H9 (cell line): ENCODE data around the gene ARHGEF5. TPM values are rescaled to one million over a fixed set of nuclear protein-coding genes. Genes with fewer than 3 reads are reported as not detected.
"Not testable (repeated sequence)": the region's sequence is repeated elsewhere in the genome, so short reads cannot be mapped to it uniquely, and the experiment has no call there.

Experiments used
- DNase-seq: peaks from one replicate; pipeline ENCODE4 v3.0.0-alpha.2; 2017
- H2AFZ ChIP-seq: one replicate; pipeline ENCODE4 v1.6.1; 2013; ENCODE audit warnings: mild to moderate bottlenecking, low read length, control low read depth, moderate library complexity
- H2AK5ac ChIP-seq: 2 replicates; pipeline ENCODE4 v1.6.1; 2013; ENCODE audit warnings: low read length, control low read depth, mixed read lengths; ENCODE audit not compliant: insufficient read length
- H2BK120ac ChIP-seq: one replicate; pipeline ENCODE4 v1.6.1; 2013; ENCODE audit warnings: low read depth, mild to moderate bottlenecking, low read length, control low read depth, inconsistent platforms; ENCODE audit not compliant: poor library complexity, severe bottlenecking
- H2BK12ac ChIP-seq: 2 replicates; pipeline ENCODE4 v1.6.1; 2013; ENCODE audit warnings: low read length, control low read depth, mixed read lengths, low read depth; ENCODE audit not compliant: insufficient read length
- H2BK15ac ChIP-seq: 2 replicates; pipeline ENCODE4 v1.6.1; 2013; ENCODE audit warnings: low read depth, low read length, control low read depth
- H2BK20ac ChIP-seq: one replicate; pipeline ENCODE4 v1.6.1; 2013; ENCODE audit warnings: low read depth, mild to moderate bottlenecking, low read length, control low read depth, inconsistent platforms; ENCODE audit not compliant: poor library complexity, severe bottlenecking
- H2BK5ac ChIP-seq: 2 replicates; pipeline ENCODE4 v1.6.1; 2013; ENCODE audit warnings: low read length, control low read depth, mixed read lengths; ENCODE audit not compliant: insufficient read length
- H3K14ac ChIP-seq: 2 replicates; pipeline ENCODE4 v1.6.1; 2013; ENCODE audit warnings: low read length, control low read depth; ENCODE audit not compliant: insufficient read depth
- H3K18ac ChIP-seq: 2 replicates; pipeline ENCODE4 v1.6.1; 2013; ENCODE audit warnings: low read depth, mild to moderate bottlenecking, mixed read lengths, low read length, control low read depth; ENCODE audit not compliant: insufficient read length
- H3K23ac ChIP-seq: 2 replicates; pipeline ENCODE4 v1.6.1; 2013; ENCODE audit warnings: low read length, control low read depth, mixed read lengths, low read depth; ENCODE audit not compliant: insufficient read length
- H3K23me2 ChIP-seq: 2 replicates; pipeline ENCODE4 v1.6.1; 2013; ENCODE audit warnings: low read depth, mild to moderate bottlenecking, mixed read lengths, low read length, control low read depth; ENCODE audit not compliant: insufficient read length, poor library complexity, severe bottlenecking
- H3K27ac ChIP-seq: 2 replicates; pipeline ENCODE4 v1.5.1; 2013; ENCODE audit warnings: low read length, control low read depth, mixed read lengths, low read depth; ENCODE audit not compliant: insufficient read length
- H3K27me3 ChIP-seq: 2 replicates; pipeline ENCODE4 v1.6.1; 2013; ENCODE audit warnings: low read length, control low read depth, inconsistent platforms; ENCODE audit not compliant: insufficient read depth
- H3K4ac ChIP-seq: 2 replicates; pipeline ENCODE4 v1.6.1; 2013; ENCODE audit warnings: low read depth, mild to moderate bottlenecking, control low read depth, inconsistent platforms, low read length, moderate library complexity
- H3K4me1 ChIP-seq: 2 replicates; pipeline ENCODE4 v1.6.1; 2013; ENCODE audit warnings: low read length, control low read depth, inconsistent platforms; ENCODE audit not compliant: insufficient read depth
- H3K4me2 ChIP-seq: 2 replicates; pipeline ENCODE4 v1.6.1; 2013; ENCODE audit warnings: low read length, control low read depth, mixed read lengths; ENCODE audit not compliant: insufficient read length, insufficient read depth
- H3K56ac ChIP-seq: 2 replicates; pipeline ENCODE4 v1.6.1; 2013; ENCODE audit warnings: low read depth, mild to moderate bottlenecking, mixed read lengths, low read length, control low read depth; ENCODE audit not compliant: insufficient read length
- H3K79me1 ChIP-seq: 2 replicates; pipeline ENCODE4 v1.6.1; 2013; ENCODE audit warnings: low read depth, mild to moderate bottlenecking, moderate library complexity, low read length, control low read depth, inconsistent platforms; ENCODE audit not compliant: insufficient read depth, poor library complexity, severe bottlenecking
- H3K79me2 ChIP-seq: 2 replicates; pipeline ENCODE4 v1.6.1; 2013; ENCODE audit warnings: low read length, control low read depth, inconsistent platforms; ENCODE audit not compliant: insufficient read depth
- H3K9ac ChIP-seq: 2 replicates; pipeline ENCODE4 v1.6.1; 2013; ENCODE audit warnings: low read length, control low read depth, mixed read lengths; ENCODE audit not compliant: insufficient read length; ENCODE audit errors: extremely low read depth
- H3K9me3 ChIP-seq: one replicate; pipeline ENCODE4 v1.6.1; 2013; ENCODE audit warnings: low read depth, low read length, inconsistent platforms; ENCODE audit not compliant: control insufficient read depth
- H3T11ph ChIP-seq: one replicate; pipeline ENCODE4 v1.6.1; 2013; ENCODE audit warnings: mild to moderate bottlenecking, low read length, control low read depth, inconsistent platforms
- H4K20me1 ChIP-seq: one replicate; pipeline ENCODE4 v1.6.1; 2013; ENCODE audit not compliant: control insufficient read depth, insufficient read length, insufficient read depth
- H4K5ac ChIP-seq: 2 replicates; pipeline ENCODE4 v1.6.1; 2013; ENCODE audit warnings: low read depth, mild to moderate bottlenecking, mixed read lengths, low read length, control low read depth; ENCODE audit not compliant: insufficient read length
- H4K8ac ChIP-seq: replicated peaks from 2 replicates; pipeline ENCODE4 v1.6.1; 2013; ENCODE audit warnings: low read length, control low read depth, mixed read lengths, low read depth; ENCODE audit not compliant: insufficient read length
- H4K91ac ChIP-seq: 2 replicates; pipeline ENCODE4 v1.6.1; 2013; ENCODE audit warnings: low read depth, mild to moderate bottlenecking, moderate library complexity, mixed read lengths, low read length, control low read depth; ENCODE audit not compliant: insufficient read length
- H3K27ac Mint-ChIP-seq, 3 experiments: 2 replicates in 2 of 3; 3 replicates in 1 of 3; pipeline ENCODE4 v1.8.0; 2020 to 2021; ENCODE audit warnings: mixed read lengths in 3 of 3, mild to moderate bottlenecking in 1 of 3, moderate library complexity in 1 of 3
- H3K27me3 Mint-ChIP-seq: 2 replicates; pipeline ENCODE4 v1.8.0; 2021; ENCODE audit warnings: low read depth, mild to moderate bottlenecking, moderate library complexity, mixed read lengths
- H3K36me3 Mint-ChIP-seq, 3 experiments: 2 replicates in 2 of 3; 3 replicates in 1 of 3; pipeline ENCODE4 v1.8.0; 2020 to 2021; ENCODE audit warnings: low read depth in 3 of 3, mixed read lengths in 3 of 3; ENCODE audit not compliant: insufficient read depth in 1 of 3
- H3K4me1 Mint-ChIP-seq, 2 experiments: 2 replicates each; pipeline ENCODE4 v1.8.0; 2020; ENCODE audit warnings: mixed read lengths in 2 of 2
- H3K4me3 Mint-ChIP-seq, 2 experiments: 2 replicates in 1 of 2; 3 replicates in 1 of 2; pipeline ENCODE4 v1.8.0; 2020 to 2021; ENCODE audit warnings: mild to moderate bottlenecking in 2 of 2, mixed read lengths in 2 of 2, moderate library complexity in 1 of 2
- H3K9me3 Mint-ChIP-seq, 2 experiments: 2 replicates in 1 of 2; 3 replicates in 1 of 2; pipeline ENCODE4 v1.8.0; 2020; ENCODE audit warnings: mild to moderate bottlenecking in 2 of 2, mixed read lengths in 2 of 2, moderate library complexity in 1 of 2
- WGBS: extraction: QIAGEN DNeasy Blood & Tissue Kit; methylation state at CpG from one replicate; pipeline ENCODE4 v1.1.7; 2013; ENCODE audit warnings: missing lambda C conversion rate, low lambda C conversion rate, mixed read lengths; ENCODE audit not compliant: insufficient read length; ENCODE audit errors: extremely low coverage; 5-methylcytosine and 5-hydroxymethylcytosine counted together
- total RNA-seq: library from RNA; stranded (reverse); gene quantifications from 2 replicates; pipeline ENCODE4 v1.2.1, GENCODE V29; 2021

ARHGEF5 gene
- total RNA-seq, 1 experiment from 2014 or later, result 33.9 TPM

DNA sequence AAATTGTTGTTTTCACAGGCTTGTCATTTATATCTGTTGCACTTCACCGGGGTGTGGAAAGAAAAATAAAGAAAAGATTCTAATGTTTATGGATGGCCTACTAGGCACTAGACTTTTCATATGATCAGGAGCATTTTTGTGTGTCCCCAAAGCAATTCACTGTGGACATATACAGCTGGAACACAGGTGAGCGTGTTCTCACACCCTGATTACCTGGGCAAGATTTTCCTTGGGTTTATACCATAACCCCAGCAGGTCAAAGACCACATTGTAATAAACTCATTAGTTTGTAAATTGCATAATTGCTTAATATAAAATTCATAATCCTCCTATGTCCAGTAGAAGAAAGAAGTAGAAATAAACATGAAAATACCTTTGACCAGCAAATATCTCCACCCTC, 44.0 kb upstream of the ARHGEF5 start:
- WGBS, result no CpG with 5 or more reads among the region's 2 CpGs
- H3K27ac Mint-ChIP-seq, H3K79me2 ChIP-seq, H3K4me1 ChIP-seq, H2BK120ac ChIP-seq, H3K27me3 Mint-ChIP-seq, H4K20me1 ChIP-seq, H3K14ac ChIP-seq, DNase-seq, H2AK5ac ChIP-seq, H3K18ac ChIP-seq, H3K23ac ChIP-seq, H3T11ph ChIP-seq, H3K36me3 Mint-ChIP-seq, H3K9me3 ChIP-seq, H3K27ac ChIP-seq, H3K9me3 Mint-ChIP-seq, H3K4me3 Mint-ChIP-seq, H3K79me1 ChIP-seq, H3K27me3 ChIP-seq, H2AFZ ChIP-seq, H3K4me2 ChIP-seq, H3K56ac ChIP-seq, H3K4me1 Mint-ChIP-seq, H3K23me2 ChIP-seq, H2BK5ac ChIP-seq, H2BK12ac ChIP-seq, H2BK20ac ChIP-seq, H3K4ac ChIP-seq, H2BK15ac ChIP-seq, H3K9ac ChIP-seq, H4K5ac ChIP-seq, H4K91ac ChIP-seq, H4K8ac ChIP-seq: not testable (repeated sequence)

DNA sequence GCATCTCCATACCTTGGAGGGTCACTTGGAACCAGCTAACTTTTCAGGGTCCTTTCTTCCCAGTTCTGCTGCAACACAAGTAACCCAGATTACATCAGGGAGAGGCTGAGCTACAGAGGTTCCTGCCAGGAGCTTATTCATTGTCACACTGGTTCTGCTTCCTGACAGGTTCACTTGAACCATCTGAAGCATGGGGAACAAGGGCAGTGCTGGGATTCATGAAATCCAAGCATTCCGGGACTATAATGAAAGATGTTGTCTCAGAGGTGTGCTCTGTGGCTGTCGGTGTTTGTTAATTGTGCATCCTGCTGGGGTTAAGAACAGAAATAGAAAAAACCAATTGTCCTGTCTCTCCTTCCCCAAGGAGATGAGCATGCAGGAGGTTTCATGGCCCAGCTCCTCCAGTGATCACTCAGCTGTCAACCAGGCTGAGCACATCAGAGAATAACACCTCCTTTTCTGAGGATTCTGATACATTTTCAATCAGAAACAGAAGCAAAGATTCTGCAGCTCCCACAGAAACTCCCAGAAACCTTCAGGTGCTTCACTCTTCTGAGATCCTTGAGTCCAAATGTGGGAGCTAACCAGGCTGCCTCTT, 43.2 kb upstream of the ARHGEF5 start, which contains the start of gene OR2A1:
Gene OR2A1, plus strand, starts transcription at position 548 of the 598 bp plus-strand sequence. CDS start 5,706 bp downstream, outside the sequence.
- not testable (repeated sequence) for DNase-seq, H3T11ph ChIP-seq, H3K4me3 Mint-ChIP-seq, H4K91ac ChIP-seq, H3K36me3 Mint-ChIP-seq, H3K23ac ChIP-seq, H3K9me3 Mint-ChIP-seq, H3K4ac ChIP-seq, H3K14ac ChIP-seq, H2BK12ac ChIP-seq, H3K23me2 ChIP-seq, H3K27me3 ChIP-seq, H4K20me1 ChIP-seq, H4K8ac ChIP-seq, H3K79me1 ChIP-seq, H2BK15ac ChIP-seq, H2BK20ac ChIP-seq, H2BK120ac ChIP-seq, H3K4me1 Mint-ChIP-seq, H3K4me2 ChIP-seq, H3K18ac ChIP-seq, H3K79me2 ChIP-seq, H3K9me3 ChIP-seq, H3K4me1 ChIP-seq, H3K27ac ChIP-seq, H4K5ac ChIP-seq, H3K27ac Mint-ChIP-seq, H2AK5ac ChIP-seq, H3K56ac ChIP-seq, H3K9ac ChIP-seq, H2BK5ac ChIP-seq, H2AFZ ChIP-seq, H3K27me3 Mint-ChIP-seq
- no CpG with 5 or more reads among the region's 2 CpGs for WGBS
